Smooth muscle cell (in vitro differentiated cells): Measurements from ENCODE around the gene DUOXA2. TPM values are rescaled to one million over a fixed set of nuclear protein-coding genes. Genes with fewer than 3 reads are reported as not detected.
A peak's percentile ranks its signal among the peaks of the same experiment; 100 is the strongest.

Experiments
- DNase-seq: peaks from one replicate; lab custom pipeline; 2025; ENCODE audit not compliant: unreplicated experiment; lab: John Stamatoyannopoulos, UW
- H2AFZ ChIP-seq: fragments of 200-600 bp; sonication (generic); 2 replicates; pipeline ENCODE4 v1.6.0; 2016; ENCODE audit warnings: antibody characterized with exemption, low read depth, mild to moderate bottlenecking
- H3F3A ChIP-seq: fragments of 200-600 bp; sonication (generic); 2 replicates; pipeline ENCODE4 v1.6.0; 2017; ENCODE audit warnings: antibody characterized with exemption, low read depth
- H3K27ac ChIP-seq: fragments of 200-600 bp; sonication (generic); 2 replicates; pipeline ENCODE4 v1.5.1; 2016; ENCODE audit warnings: low read depth, mild to moderate bottlenecking
- H3K27me3 ChIP-seq: fragments of 200-600 bp; sonication (generic); 2 replicates; pipeline ENCODE4 v1.6.1; 2016; ENCODE audit warnings: low read depth, mild to moderate bottlenecking
- H3K36me3 ChIP-seq: fragments of 200-600 bp; sonication (generic); 2 replicates; pipeline ENCODE4 v1.5.1; 2016; ENCODE audit warnings: low read depth
- H3K4me1 ChIP-seq: fragments of 200-600 bp; sonication (generic); 2 replicates; pipeline ENCODE4 v1.5.1; 2016; ENCODE audit warnings: low read depth
- H3K4me2 ChIP-seq: fragments of 200-600 bp; sonication (generic); 2 replicates; pipeline ENCODE4 v1.6.0; 2016; ENCODE audit warnings: mild to moderate bottlenecking
- H3K4me3 ChIP-seq: fragments of 200-600 bp; sonication (generic); 2 replicates; pipeline ENCODE4 v1.5.1; 2016; ENCODE audit warnings: mild to moderate bottlenecking
- H3K79me2 ChIP-seq: fragments of 200-600 bp; sonication (generic); 2 replicates; pipeline ENCODE4 v1.6.0; 2016; ENCODE audit warnings: low read depth, mild to moderate bottlenecking
- H3K9ac ChIP-seq: fragments of 200-600 bp; sonication (generic); 2 replicates; pipeline ENCODE4 v1.6.0; 2016; ENCODE audit warnings: low read depth
- H3K9me3 ChIP-seq: fragments of 200-600 bp; sonication (generic); replicated peaks from 2 replicates; pipeline ENCODE4 v1.5.1; 2016; ENCODE audit warnings: low read depth
- H4K20me1 ChIP-seq: fragments of 200-600 bp; sonication (generic); 2 replicates; pipeline ENCODE4 v1.6.0; 2016; ENCODE audit warnings: low read depth
- CTCF ChIP-seq: fragments of 200-600 bp; sonication (generic); IDR thresholded peaks from 2 replicates; pipeline ENCODE4 v1.5.1; 2017; ENCODE audit warnings: borderline replicate concordance, mild to moderate bottlenecking, antibody characterized with exemption; ENCODE audit not compliant: insufficient read depth, poor library complexity, severe bottlenecking
- WGBS: methylation state at CpG from one replicate; pipeline ENCODE4 v1.1.7; 2016; ENCODE audit warnings: low lambda C conversion rate; 5-methylcytosine and 5-hydroxymethylcytosine counted together
- polyA plus RNA-seq: library from polyadenylated mRNA; unstranded; fragments of >200 nt; fragmentation: Nextera tagmentation; extraction: Ambion mirVana; gene quantifications from 2 replicates; pipeline ENCODE4 v1.2.1, GENCODE V29; 2016
- total RNA-seq: library from RNA; depleted of rRNA; stranded (reverse); fragments of >200 nt; gene quantifications from 2 replicates; pipeline ENCODE4 v1.2.3, GENCODE V29; 2014

Gene DUOXA2
- total and polyA plus RNA-seq, 2 experiments from 2014 or later = not detected

GRCh38 chr15:45146405-45146804 lies 32.3 kb downstream of the DUOXA2 start:
- Histone ChIP-seq H3K4me1 (no peaks in the 10 kb centered on the region), H3K27ac (peak overlapping the region; percentile 35), H3K4me3 (no peak overlapping the region), H4K20me1 (no peaks in the 10 kb centered on the region), H3K27me3 (no peaks in the 10 kb centered on the region), H3K4me2 (no peak overlapping the region), H3K9me3 (no peaks in the 10 kb centered on the region), H2AFZ (no peak overlapping the region), H3K9ac (no peak overlapping the region), H3K79me2 (no peaks in the 10 kb centered on the region), H3K36me3 (no peaks in the 10 kb centered on the region), H3F3A (no peaks in the 10 kb centered on the region)
- DNase-seq = no peak
- no peak for TF ChIP-seq CTCF
- 90% methylated on average over 4 of the region's 4 CpGs for WGBS

GRCh38 chr15:45147606-45148005 lies 33.5 kb downstream of the DUOXA2 start:
- H3K27ac ChIP-seq = no peak overlapping the region
- DNase-seq = no peak
- WGBS = 97% methylated on average over 7 of the region's 7 CpGs
- TF ChIP-seq CTCF = no peak
- no peak overlapping the region for H3K4me3 ChIP-seq
- no peaks in the 10 kb centered on the region for H3K4me1 ChIP-seq
- H4K20me1 ChIP-seq = no peaks in the 10 kb centered on the region
- H3K4me2 ChIP-seq = no peak overlapping the region
- H3K9me3 ChIP-seq = no peaks in the 10 kb centered on the region
- H2AFZ ChIP-seq = no peak overlapping the region
- no peak overlapping the region for H3K9ac ChIP-seq
- no peaks in the 10 kb centered on the region for H3K27me3 ChIP-seq
- no peaks in the 10 kb centered on the region for H3K79me2 ChIP-seq
- H3K36me3 ChIP-seq = no peaks in the 10 kb centered on the region
- no peaks in the 10 kb centered on the region for H3F3A ChIP-seq

- no peaks in the 10 kb centered on the region for H3K4me1 ChIP-seq
- H2AFZ ChIP-seq = no peak overlapping the region
- H3F3A ChIP-seq = no peaks in the 10 kb centered on the region
- H3K4me2 ChIP-seq = no peak overlapping the region
- no peaks in the 10 kb centered on the region for H3K79me2 ChIP-seq
- H3K9me3 ChIP-seq = no peaks in the 10 kb centered on the region
- no peak overlapping the region for H3K9ac ChIP-seq
- no peak for TF ChIP-seq CTCF
- H3K27me3 ChIP-seq = no peaks in the 10 kb centered on the region
- no peaks in the 10 kb centered on the region for H3K36me3 ChIP-seq
- H4K20me1 ChIP-seq = no peaks in the 10 kb centered on the region
- no peak for DNase-seq
- no peak overlapping the region for H3K4me3 ChIP-seq
- no peak overlapping the region for H3K27ac ChIP-seq
- 91% methylated on average over 12 of the region's 12 CpGs for WGBS
These were observed 34.2 kb downstream of the DUOXA2 start for GRCh38 chr15:45148076-45149059.
